Left colon (tissue), 2 donors: ENCODE data around the gene GDPD5. TPM values are rescaled to one million over a fixed set of nuclear protein-coding genes. Genes with fewer than 3 reads are reported as not detected.

Experiments
- ATAC-seq: fragments of 200-7000 bp; cut with Tn5 transposase; one replicate; pipeline ENCODE4 v1.9.1; 2020; ENCODE audit warnings: mild to moderate bottlenecking, moderate library complexity
- DNase-seq, 2 donors: peaks; one replicate each; pipeline ENCODE4 v3.0.0-alpha.2; 2020
- intact Hi-C, 2 donors: fragments of 100-400 bp; cut with DNase I in 1 of 2; cut with micrococcal nuclease in 1 of 2; formaldehyde crosslinking; loops; one replicate each; pipeline versions ENCODE4 v1.11.2 to v1.14.0; 2022; cut with DNase I, micrococcal nuclease
- total RNA-seq, 2 donors: library from RNA; stranded (reverse); fragmentation: NEBNext Ultra II Directional; extraction: Animal tissue kit (Norgen Biotek cat#: 25700); gene quantifications; one replicate each; pipeline ENCODE4 v1.2.1, GENCODE V29; 2021
- donor health status: DM: no; HTN: no; CAD: no.
- donor health status: DM: yes; HTN: yes; CAD: no.

The GDPD5 gene
- total RNA-seq, 2 donors from 2014 or later = 3.3 to 4.0 TPM

DNA sequence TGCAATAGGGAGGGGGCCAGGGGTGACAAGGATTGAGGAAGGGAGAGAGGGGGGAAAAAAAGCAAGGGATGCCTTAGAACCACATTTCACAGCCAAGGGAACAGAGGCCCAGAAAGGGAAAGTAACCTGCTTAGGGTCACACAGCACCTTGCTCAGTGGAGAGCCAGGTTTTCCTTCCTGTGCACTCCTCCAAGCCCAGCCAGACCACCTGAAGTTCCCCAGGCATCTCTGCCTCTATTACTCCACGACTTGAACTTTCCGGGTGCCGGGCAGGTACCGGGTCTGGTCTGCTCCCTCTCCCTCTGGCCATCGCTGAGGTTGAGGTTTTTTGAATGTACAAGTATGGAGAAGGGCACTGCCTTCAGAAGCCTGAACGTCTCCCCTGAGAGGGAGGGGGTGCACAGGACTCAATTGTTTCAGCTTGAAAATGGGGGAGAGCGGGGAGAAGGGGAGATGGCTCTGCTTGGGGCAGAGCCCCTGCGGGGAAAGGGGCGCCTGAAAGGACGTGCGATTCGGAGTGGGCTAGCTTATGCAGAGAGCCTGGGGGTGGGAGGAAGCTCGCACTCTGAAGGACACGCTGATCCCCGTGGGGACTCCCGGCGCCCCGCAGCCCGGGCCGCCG, 35.8 kb upstream of the GDPD5 start:
- ATAC-seq = no peak
- no peak for DNase-seq
- intact Hi-C loops = no loop called here

DNA sequence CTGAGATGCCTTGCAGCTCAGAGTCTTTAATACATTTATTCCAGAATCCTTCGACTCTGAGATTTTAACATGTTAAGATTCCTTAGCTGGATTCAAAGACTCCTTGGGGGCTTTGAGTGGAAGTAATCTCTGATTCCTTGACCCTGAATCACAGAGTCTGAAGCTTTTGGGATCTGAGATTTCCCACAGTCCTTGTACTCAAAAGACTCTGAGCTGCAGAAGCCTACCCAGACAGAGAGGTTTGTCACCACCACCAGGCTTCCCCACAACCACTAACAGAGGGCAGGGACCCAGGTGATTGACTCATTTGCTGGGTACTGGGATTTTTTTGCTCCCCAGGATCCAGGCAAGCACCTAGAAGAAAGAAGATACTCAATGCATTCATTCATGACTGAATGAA, 34.9 kb upstream of the GDPD5 start:
- intact Hi-C loops = no loop called here
- DNase-seq (no peak), ATAC-seq (no peak)

DNA sequence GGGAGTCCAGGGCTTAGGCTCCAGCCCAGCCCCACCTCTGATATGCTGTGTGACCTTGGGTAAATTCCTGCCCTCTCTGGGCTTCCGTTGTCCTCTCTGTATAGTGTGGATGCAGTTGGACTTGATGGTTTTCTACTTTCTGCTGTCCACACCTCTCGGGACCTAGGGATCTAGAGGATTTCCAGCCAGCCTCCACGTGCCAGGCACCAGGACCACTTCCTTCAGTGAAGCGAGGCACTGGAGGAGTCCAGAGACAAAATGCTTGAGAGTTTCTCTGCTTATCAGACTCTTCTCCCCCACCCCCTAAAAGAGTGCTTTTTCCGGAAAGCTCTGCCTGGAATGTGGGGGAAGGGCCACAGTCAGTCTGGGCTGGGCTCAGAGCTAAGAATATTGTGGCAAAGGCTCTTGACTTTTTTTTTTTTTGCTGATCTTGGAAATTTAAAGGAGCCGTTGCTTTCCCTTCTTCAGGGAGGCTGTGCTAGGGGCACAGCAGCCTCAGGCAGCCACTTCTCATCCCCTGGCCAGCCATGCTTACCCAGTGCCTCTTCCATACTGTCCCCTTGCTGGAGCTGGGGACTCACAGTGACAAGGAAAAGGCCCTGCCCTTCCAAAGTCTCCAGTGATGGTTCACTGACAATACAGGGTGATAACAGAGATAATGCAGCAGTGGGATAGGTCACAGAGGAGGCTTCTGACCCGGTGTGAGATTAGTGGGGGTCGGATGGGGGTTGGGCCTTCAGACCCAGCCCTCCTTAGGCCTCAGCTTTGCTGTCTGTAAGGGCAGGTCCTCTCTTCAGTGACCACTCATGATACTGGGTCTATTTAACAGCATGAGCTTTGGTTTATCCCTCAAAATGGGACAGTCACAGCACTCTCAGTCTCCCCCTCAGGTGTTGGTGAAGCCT, 33.5 kb upstream of the GDPD5 start:
- DNase-seq = peak in 1 of 2 donors; percentile 33
- ATAC-seq = peak; percentile 21
- intact Hi-C loops = no loop called here

DNA sequence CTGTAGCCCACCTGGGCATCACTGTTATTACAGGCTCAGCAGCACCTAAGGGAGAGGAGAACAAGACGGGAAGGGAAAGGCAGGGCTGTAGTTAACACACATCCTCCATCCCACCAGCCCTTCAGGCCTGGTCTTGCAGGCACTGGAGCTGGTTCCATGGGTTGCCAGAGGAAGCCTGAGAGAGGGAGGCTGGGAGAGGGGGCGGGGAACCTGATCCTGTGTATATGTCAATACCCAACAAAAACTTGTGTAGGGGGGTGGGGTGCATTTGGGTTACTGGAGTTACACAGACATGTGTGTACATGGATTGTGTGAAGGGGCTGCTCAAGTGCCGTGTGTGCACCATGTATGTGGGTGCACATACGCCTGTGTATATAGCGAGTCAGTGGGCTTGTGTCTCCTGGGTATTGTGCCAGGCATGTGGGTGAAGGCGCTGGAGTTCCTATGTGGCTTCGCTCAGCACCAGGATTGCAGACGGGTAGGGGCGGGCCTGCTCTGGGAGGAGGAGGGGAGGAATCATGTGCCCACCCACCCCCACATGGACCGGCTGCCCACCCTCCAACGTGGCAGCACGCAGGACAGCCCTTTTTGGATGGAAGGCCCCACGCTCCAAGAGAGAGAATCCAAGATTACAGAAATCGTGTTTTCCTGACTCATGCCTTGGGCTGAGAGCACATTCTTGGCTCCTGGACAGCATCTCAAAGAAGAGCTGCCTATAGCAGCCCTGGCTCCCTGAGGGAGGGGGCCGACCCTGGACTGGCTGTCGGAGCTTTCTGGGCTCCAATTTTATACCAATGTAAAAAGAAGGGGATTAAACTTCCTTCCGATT, 32.1 kb upstream of the GDPD5 start:
- intact Hi-C loops = no loop called here
- ATAC-seq (no peak), DNase-seq (no peak)

DNA sequence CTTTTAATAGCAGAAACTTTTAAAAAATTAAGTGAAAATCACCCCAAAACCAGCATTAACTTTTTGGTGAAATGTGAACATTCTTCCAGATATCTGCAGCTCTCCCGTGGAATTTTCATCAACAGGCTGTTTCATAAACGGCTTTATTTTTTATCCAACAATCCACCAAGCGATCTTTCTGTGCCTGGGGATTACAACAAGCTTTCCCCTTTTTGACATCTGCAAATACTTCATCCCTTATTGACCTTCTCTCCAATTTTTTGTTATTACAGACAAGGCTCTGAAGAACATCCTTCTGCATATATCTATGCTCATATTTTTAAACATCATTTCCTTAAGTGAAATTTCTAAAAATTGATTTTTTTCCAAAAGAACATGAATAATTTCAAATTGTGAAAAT, 30.5 kb upstream of the GDPD5 start:
- intact Hi-C loops = no loop called here
- DNase-seq (no peak), ATAC-seq (no peak)

DNA sequence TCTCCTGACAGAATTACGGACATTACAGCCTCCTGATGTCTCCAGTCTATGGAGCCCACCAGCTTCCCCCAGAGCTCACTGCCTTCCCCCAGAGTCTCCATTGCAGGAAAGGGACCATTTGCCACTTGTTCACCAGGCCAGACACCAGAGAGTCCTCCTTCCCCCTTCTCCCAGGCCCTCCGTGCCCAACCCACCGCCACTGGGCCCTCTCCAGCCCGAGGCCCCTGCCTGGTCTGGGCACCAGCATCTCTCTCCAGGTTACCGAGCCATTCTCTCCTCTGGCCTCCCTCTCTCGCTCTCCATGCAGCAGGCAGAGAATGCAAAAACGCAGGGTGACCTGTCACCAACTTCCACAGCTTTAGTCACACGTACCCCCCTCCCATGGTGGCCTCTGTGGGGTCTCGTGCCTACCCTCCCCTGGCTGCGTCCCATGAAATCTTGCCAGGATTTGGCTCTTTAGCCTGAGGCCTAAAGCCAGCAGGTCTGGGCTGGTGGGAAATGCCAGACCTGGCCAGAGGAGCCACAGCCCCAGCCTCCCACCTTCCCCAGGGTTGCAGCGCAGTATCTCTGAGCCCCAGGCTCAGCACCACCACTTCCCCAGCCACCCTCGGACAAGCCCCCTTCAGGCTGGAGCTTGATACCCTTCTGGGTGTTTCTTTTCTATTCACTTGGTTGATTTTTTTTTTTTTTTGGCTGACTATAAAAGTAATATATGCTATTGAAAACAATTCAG, 29.5 kb upstream of the GDPD5 start:
- DNase-seq (no peak), ATAC-seq (no peak)
- intact Hi-C loops = no loop called here

DNA sequence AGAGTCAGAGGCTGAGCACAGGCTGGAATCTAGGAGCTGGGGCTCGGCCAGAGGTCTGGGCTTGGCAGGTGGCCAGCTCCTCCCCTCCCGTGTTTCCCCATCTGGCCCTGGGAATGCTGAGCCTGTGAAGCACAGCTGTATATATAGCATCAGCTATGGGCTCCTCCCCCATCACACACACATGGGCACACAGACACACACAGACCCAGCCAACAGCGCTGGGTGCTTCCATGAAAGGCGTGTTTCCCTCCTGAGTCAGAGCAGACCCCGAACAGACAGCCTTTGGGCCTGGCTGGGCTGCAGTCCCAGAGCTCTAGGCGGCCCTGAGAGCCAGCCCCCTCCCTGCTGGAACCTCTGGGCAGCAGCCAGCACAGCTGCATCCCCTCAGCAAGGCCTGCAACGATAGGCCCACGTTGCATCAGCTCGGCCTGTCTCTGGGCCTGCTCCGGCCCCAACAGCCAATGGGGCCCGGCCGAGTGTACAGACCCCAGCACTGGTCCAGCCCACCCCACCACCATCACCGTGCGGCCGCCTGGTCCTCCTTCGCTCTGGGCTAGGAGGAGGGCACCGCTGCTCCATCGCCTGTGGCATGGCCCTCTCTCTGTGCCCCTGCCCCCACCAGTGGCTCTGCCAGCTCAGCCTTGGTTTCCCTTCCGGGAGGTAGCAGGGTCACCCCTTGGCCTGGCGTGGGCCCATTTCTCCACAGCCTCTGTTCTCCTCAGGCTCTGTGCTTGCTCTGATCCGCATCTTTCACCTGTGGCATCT, 28.7 kb upstream of the GDPD5 start:
- intact Hi-C loops = no loop called here
- peak; percentile 36 for ATAC-seq
- peak; percentile 69 to 92 for DNase-seq

DNA sequence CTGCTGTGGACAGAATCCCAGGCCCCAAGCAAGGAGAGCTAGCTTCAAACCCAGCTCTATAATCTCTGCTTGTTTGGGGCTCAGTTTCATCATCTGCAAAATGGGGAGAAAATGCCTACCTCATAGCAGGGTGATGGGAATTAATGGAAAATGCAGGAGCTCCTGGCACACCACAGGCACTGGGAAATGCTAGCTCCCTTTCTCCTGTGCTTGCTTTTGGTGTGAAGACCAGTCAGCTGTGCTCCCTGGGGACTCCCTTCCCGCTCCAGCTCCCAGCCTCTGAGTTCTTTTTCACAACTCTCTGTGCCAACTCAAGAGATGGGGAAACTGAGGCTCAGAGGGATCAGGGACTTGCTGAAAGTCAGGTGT, 28.1 kb upstream of the GDPD5 start:
- no peak for ATAC-seq
- intact Hi-C loops = no loop called here
- no peak for DNase-seq

DNA sequence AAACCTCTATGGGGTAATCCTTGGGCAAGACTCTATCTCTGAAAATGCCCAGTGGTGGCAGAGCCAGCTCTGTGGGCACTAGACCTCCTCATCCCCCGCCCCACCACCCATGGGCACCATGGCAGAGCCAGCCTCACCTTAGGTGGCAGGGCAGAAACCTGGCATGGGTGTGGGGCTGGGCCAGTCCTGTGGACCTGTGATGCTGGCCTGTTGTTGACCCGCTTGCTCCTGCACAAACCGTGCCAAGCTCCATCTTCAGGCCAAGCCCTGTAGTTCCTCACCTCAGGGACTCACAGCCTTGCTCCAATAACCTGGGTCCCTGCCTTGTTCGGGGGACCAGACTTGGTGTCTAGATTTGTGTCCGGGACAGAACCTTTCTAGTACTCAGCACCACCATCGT, 27.4 kb upstream of the GDPD5 start:
- intact Hi-C loops = no loop called here
- DNase-seq (no peak), ATAC-seq (peak; percentile 29)

DNA sequence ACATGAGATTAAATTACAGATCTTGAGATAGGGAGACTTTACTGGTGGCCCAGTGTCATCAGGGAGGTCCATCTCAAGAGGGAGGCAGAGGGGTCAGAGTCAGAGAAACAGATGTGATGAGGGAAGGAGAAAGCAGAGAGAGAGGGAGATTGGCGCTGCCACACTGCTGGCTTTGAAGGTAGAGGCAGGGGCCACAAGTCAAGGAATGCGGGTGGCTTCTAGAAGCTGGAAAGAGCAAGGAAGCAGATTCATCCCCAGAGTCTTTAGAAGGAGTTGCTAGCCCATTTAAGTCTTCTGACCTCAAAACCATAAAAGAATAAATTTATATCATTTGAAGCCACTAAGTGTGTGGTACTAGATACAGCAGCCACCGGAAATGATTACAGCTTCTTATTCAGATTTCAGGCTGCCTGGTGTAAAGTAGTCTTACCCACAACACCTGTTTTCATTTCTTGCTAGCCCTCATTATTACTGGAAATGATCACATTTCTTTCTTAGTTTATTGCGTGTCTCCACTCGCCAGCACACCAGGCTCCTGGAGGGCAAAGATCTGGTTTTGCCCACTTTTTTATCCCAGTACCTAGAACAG, 23.7 kb upstream of the GDPD5 start:
- DNase-seq (no peak), ATAC-seq (no peak)
- intact Hi-C loops = no loop called here

DNA sequence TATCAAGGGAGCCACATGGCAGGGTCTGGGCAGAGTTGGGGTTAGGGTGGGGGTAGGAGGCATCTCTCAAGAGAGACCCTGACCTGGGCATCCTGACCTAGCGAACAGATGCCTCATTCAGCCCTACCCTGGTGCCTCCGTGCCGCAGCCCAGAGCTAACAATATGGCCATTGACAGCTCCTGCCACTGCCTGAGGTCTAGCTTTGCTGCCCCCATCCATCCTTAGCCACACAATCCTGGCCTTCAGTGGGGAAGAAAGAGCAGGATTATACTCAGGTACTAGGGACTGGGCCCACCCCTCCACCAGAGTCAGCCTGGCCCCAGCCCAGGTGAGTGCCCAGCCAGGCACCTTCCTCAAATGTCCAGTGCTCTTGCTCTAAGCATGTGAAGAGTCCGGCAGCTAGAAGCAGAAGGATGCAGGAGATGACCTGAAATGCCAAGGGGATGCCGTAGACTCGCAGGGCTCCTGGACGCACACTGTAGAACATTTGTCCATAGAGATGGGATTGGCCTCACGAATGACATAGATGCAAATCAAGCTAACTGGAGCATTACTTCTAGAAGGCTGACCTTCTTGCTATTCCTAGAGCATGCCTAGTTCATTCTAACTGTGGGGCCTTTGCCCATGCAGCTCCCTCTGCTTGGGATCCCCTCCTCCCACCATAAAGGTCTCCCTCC, 23.0 kb upstream of the GDPD5 start:
- DNase-seq (no peak), ATAC-seq (no peak)
- intact Hi-C loops = no loop called here

DNA sequence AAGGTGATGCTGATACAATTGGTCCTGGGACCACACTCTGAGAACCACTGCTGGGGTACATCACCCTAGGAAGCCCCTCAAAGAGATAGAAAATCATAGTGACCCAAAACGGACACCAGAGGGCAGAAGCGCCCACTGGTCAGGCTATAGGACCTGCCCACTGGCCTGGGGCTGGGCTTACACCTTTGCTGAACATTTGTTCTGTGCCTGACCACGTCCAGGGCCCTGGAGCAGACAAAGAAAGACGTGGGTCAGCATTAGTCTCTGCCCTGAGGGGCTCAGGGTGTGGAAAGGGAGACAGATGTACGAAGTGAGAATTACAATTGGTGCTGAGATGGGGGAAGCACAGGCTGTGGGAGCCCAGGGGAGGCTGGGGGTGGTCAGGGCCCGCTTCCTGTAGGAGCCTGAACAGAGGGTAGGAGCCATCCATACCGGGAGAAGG, 21.9 kb upstream of the GDPD5 start:
- intact Hi-C loops = no loop called here
- ATAC-seq (peak; percentile 85), DNase-seq (peak in 1 of 2 donors; percentile 63)

DNA sequence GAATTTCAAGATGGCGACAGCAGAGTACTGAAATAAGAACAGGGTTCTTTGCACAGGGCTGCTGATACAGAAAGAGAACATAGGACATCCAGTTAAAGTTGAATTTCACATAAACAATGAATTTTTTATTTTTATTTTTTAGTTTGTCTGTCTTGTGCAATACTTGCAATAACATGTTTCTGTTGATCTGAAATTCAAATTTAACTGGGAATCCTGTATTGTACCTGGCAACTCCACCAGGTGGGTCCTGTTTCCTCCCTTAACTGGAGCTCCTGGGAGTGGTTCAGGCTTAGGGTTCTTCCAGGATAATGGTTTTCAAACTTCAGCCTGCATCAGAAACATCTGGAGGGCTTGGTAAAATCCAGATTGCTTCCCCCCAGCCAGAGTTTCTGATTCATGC, 21.4 kb upstream of the GDPD5 start:
- intact Hi-C loops = no loop called here
- ATAC-seq = no peak
- no peak for DNase-seq

DNA sequence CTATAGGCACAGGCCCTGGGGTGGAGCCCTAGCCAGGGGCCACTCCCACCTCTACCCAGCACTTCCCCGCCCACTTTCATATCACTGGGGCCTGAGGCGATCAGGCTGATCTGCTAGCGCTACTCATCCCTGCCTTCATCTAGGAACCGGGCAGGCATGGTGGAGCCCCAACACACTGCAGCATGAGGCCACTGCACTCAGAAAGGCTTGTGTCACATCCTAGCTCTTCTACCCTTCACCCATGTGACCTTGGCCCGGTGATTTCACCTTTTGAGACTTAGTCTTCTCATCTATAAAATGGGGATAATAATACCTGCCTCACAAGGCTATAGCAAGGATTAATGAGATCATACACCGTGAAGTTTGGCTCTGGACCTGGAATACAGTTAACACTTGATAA, 18.1 kb upstream of the GDPD5 start:
- intact Hi-C loops = no loop called here
- ATAC-seq (peak; percentile 73), DNase-seq (peak in 1 of 2 donors; percentile 31)

DNA sequence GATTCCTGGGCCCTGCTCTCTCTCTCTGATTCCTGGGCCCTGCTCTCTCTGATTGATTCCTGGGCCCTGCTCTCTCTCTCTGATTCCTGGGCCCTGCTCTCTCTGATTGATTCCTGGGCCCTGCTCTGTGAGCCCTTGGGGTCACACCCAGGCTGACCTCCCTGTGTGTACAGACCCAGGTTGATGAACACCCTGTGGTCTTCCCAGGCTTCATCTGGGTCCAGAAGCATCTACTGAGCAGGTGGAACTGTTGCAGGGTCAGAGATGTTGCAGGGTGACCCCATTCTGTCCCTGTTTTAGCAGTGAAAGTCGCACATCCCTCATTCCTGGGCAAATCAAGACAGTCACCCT, 16.3 kb upstream of the GDPD5 start:
- no peak for ATAC-seq
- intact Hi-C loops = no loop called here
- no peak for DNase-seq

DNA sequence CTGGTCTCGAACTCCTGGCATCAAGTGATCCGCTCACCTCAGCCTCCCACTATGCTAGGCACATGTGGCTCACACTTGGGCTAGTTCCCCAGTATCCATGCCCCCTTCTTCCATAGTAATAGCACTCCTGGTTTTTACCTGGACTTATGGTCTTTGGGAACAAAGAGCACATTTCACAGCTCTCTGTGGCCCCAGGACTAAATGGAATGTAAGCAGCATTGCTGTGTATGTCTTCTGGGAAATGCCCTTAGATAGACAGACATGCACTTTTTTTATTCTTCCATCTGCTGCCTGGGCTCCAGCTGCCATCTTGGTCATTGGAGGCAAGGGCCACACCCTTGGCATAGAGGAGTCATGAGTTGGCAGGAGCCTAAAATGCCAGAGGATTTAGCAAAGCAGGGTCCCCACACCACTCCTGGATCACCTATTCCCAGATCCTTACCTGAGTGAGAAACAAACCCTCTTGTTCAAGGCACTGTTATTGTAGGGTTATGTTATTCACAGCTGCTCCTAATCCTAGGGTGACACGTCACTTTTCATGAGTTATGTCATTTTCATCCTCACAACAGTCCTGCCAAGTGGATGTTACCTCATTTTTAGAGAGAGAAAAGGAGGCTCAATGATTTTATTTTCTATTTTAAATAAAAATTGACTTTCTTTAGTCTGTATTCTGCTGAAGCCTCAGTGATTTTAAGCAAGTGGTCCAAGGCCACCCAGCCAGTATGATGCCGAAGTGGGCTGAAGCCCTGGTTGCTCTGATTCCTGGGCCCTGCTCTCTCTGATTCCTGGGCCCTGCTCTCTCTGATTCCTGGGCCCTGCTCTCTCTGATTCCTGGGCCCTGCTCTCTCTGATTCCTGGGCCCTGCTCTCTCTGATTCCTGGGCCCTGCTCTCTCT, 15.7 kb upstream of the GDPD5 start:
- no peak for ATAC-seq
- no peak for DNase-seq
- intact Hi-C loops = no loop called here
